NB4 (cell line): ENCODE data around the gene SNX14.

Experiments
- CTCF ChIP-seq: IDR thresholded peaks from one replicate; pipeline ENCODE4 v1.5.1; 2012; ENCODE audit warnings: low read depth, low read length
- MYC ChIP-seq: IDR thresholded peaks from 2 replicates; pipeline ENCODE4 v1.6.1; 2011; ENCODE audit warnings: low read depth, low read length
- POLR2A ChIP-seq: IDR thresholded peaks from 2 replicates; pipeline ENCODE4 v1.6.1; 2011; ENCODE audit warnings: mild to moderate bottlenecking; ENCODE audit not compliant: insufficient read length; ENCODE audit errors: extremely low read depth

- no peak for TF ChIP-seq CTCF
- no peak for TF ChIP-seq POLR2A
- TF ChIP-seq MYC: no peak
Measured at GRCh38 chr6:85579581-85579980, 14.1 kb downstream of the SNX14 start.
